Jurkat, Clone E6-1 (cell line): ENCODE measurements around the gene TPK1.
"Not testable (repeated sequence)": the region's sequence is repeated elsewhere in the genome, so short reads cannot be mapped to it uniquely, and the experiment has no call there.

ENCODE experiments used
- DNase-seq: peaks from one replicate; pipeline ENCODE4 v3.0.0-alpha.2; 2011; ENCODE audit warnings: low read depth, low spot score
- H3K4me3 ChIP-seq: 2 replicates; pipeline ENCODE4 v1.5.1; 2011; ENCODE audit warnings: mild to moderate bottlenecking, low read length, control low read depth, moderate library complexity

The TPK1 gene

GRCh38 chr7:144468990-144469732, 366.7 kb downstream of the TPK1 start:
- no peak for DNase-seq
- H3K4me3 ChIP-seq, result no peak overlapping the region

GRCh38 chr7:144459635-144460034, 376.2 kb downstream of the TPK1 start:
- DNase-seq, result no peak

GRCh38 chr7:144455040-144455404, 380.8 kb downstream of the TPK1 start:
- no peak overlapping the region for H3K4me3 ChIP-seq
- DNase-seq, result no peak

More at GRCh38 chr7:144459635-144460034, 376.2 kb downstream of the TPK1 start:
- H3K4me3 ChIP-seq, result no peak overlapping the region

- H3K4me3 ChIP-seq, result no peak overlapping the region
- DNase-seq, result no peak
Measured at GRCh38 chr7:144454256-144455039, 381.4 kb downstream of the TPK1 start.

GRCh38 chr7:144452064-144452463, 383.8 kb downstream of the TPK1 start:
- no peak for DNase-seq
- no peak overlapping the region for H3K4me3 ChIP-seq

GRCh38 chr7:144445590-144445989, 390.3 kb downstream of the TPK1 start:
- H3K4me3 ChIP-seq, result no peak overlapping the region
- no peak for DNase-seq

- no peak for DNase-seq
- no peak overlapping the region for H3K4me3 ChIP-seq
Measured at GRCh38 chr7:144439717-144440205, 396.1 kb downstream of the TPK1 start.

GRCh38 chr7:144438759-144439158, 397.1 kb downstream of the TPK1 start:
- no peak overlapping the region for H3K4me3 ChIP-seq
- DNase-seq, result no peak

- DNase-seq, result peak; percentile 63
Measured at GRCh38 chr7:144437370-144438191, 398.3 kb downstream of the TPK1 start.

GRCh38 chr7:144436500-144436899, 399.4 kb downstream of the TPK1 start:
- peak; percentile 34 for DNase-seq
- no peak overlapping the region for H3K4me3 ChIP-seq

More at GRCh38 chr7:144437370-144438191, 398.3 kb downstream of the TPK1 start:
- no peak overlapping the region for H3K4me3 ChIP-seq

- no peak for DNase-seq
- no peak overlapping the region for H3K4me3 ChIP-seq
Measured at GRCh38 chr7:144428431-144428830, 407.4 kb downstream of the TPK1 start.

GRCh38 chr7:144427539-144427938, 408.3 kb downstream of the TPK1 start:
- DNase-seq, H3K4me3 ChIP-seq: not testable (repeated sequence)

- not testable (repeated sequence) for H3K4me3 ChIP-seq, DNase-seq
Measured at GRCh38 chr7:144418931-144419330, 416.9 kb downstream of the TPK1 start.

- H3K4me3 ChIP-seq, result no peak overlapping the region
- no peak for DNase-seq
Measured at GRCh38 chr7:144416341-144416740, 419.5 kb downstream of the TPK1 start.

GRCh38 chr7:144415858-144416257, 420.0 kb downstream of the TPK1 start:
- no peak overlapping the region for H3K4me3 ChIP-seq
- no peak for DNase-seq

GRCh38 chr7:144414815-144415214, 421.0 kb downstream of the TPK1 start:
- no peak for DNase-seq
- no peak overlapping the region for H3K4me3 ChIP-seq

- no peak for DNase-seq
Measured at GRCh38 chr7:144410441-144410840, 425.4 kb downstream of the TPK1 start.

GRCh38 chr7:144408121-144408520, 427.7 kb downstream of the TPK1 start:
- no peak overlapping the region for H3K4me3 ChIP-seq
- no peak for DNase-seq

More at GRCh38 chr7:144410441-144410840, 425.4 kb downstream of the TPK1 start:
- H3K4me3 ChIP-seq, result no peak overlapping the region

- no peak overlapping the region for H3K4me3 ChIP-seq
- DNase-seq, result no peak
Measured at GRCh38 chr7:144407266-144407931, 428.5 kb downstream of the TPK1 start.
